Transverse colon (tissue), 4 donors: ENCODE data around the gene SS18.

Experiments
- POLR2A ChIP-seq: fragments of 450-650 bp; IDR thresholded peaks from one replicate; pipeline ENCODE4 v1.6.1; 2016; ENCODE audit warnings: antibody characterized with exemption, mild to moderate bottlenecking, moderate library complexity
- POLR2AphosphoS5 ChIP-seq, 3 donors: sonication (generic); formaldehyde crosslinking; IDR thresholded peaks; one replicate each; pipeline ENCODE4 v1.6.1; 2016; ENCODE audit warnings: antibody characterized with exemption in 3 of 3
- TF ChIP-seq, protein P1 (sequence below), 5 experiments: fragments of 200-600 bp in 3 of 5; fragments of 450-650 bp in 2 of 5; sonication (generic) in 3 of 5; IDR thresholded peaks; 1 replicate in 2 of 5; 2 replicates in 3 of 5; pipeline ENCODE4 v1.5.1; 2016 to 2017; ENCODE audit warnings: antibody characterized with exemption in 5 of 5, inconsistent platforms in 3 of 5, mild to moderate bottlenecking in 2 of 5, moderate library complexity in 1 of 5

DNA sequence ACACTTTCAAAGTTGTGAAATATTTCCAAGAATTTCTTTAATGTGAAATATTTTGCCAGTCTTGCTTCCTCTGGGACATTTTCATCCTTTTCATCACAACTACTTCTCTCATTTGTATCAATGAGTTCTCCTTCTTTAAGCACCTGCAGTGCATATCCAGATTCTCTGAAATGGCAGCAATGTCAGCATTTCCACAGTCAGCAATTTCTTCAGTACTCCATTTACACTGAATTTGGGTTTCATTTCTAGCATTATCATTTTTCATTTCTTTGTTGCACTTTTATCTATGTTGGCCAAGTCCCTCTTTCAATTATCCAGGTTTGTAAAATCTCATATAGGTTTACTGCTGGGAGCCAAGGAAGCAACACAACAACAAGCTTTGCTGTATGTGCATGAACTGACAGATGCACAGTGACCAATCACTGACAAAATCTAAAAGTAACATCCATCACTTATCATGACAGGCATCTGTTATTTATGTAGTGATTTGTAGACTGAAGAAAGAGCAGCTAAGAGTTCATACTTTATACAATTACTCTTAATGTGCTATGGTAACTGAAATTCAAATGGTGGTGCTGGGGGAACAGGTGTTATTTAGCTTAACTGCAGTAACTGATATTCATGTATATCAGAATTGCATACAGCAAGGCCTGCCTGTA is 43.9 kb downstream of the SS18 start:
- TF ChIP-seq, protein P1, sequence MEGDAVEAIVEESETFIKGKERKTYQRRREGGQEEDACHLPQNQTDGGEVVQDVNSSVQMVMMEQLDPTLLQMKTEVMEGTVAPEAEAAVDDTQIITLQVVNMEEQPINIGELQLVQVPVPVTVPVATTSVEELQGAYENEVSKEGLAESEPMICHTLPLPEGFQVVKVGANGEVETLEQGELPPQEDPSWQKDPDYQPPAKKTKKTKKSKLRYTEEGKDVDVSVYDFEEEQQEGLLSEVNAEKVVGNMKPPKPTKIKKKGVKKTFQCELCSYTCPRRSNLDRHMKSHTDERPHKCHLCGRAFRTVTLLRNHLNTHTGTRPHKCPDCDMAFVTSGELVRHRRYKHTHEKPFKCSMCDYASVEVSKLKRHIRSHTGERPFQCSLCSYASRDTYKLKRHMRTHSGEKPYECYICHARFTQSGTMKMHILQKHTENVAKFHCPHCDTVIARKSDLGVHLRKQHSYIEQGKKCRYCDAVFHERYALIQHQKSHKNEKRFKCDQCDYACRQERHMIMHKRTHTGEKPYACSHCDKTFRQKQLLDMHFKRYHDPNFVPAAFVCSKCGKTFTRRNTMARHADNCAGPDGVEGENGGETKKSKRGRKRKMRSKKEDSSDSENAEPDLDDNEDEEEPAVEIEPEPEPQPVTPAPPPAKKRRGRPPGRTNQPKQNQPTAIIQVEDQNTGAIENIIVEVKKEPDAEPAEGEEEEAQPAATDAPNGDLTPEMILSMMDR (IDR thresholded peaks at IDR 0.05), result no peak
- TF ChIP-seq POLR2A, result no peak
- no peak for TF ChIP-seq POLR2AphosphoS5 (IDR thresholded peaks at IDR 0.05)
